K562 (cell line): ENCODE results near the gene SEL1L. TPM values are rescaled to one million over a fixed set of nuclear protein-coding genes. Genes with fewer than 3 reads are reported as not detected.

Experiments used
- ATAC-seq: fragments of 200-7000 bp; cut with Tn5 transposase; 3 replicates; pipeline ENCODE4 v1.9.1; 2020; ENCODE audit warnings: moderate library complexity
- BruUV-seq: library from RNA; stranded (reverse); fragments of 400-500 nt; replicated peaks from 2 replicates; lab custom pipeline; 2021; lab: Mats Ljungman, UMichigan
- CTCF ChIA-PET: fragments of 300-600 bp; formaldehyde crosslinking; extraction: SDS; loops from one replicate; lab custom pipeline; 2021; ENCODE audit warnings: low intra/inter-chr PET ratio; lab: Yijun Ruan, JAX
- POLR2A ChIA-PET: fragments of 300-600, 350-650 bp; sonication (Branson Sonifier 250); formaldehyde crosslinking; extraction: SDS; loops from one replicate; lab custom pipeline; 2021; ENCODE audit warnings: antibody characterized with exemption, inconsistent platforms; lab: Yijun Ruan, JAX
- DNase-seq, 4 experiments: peaks; one replicate each; pipeline versions ENCODE4 v3.0.0 to v3.0.0-alpha.2; 2011 to 2018; ENCODE audit warnings: low spot score in 3 of 4, mixed read lengths in 3 of 4; ENCODE audit errors: extremely low read depth in 1 of 4
- FAIRE-seq: peaks from 2 replicates; lab custom pipeline; 2011; peaks lifted over from hg19 to GRCh38; lab: Jason Lieb, UNC
- H2AFZ ChIP-seq: 2 replicates; pipeline ENCODE4 v1.6.0; 2011; ENCODE audit warnings: low read depth, low read length, control low read depth, inconsistent platforms
- H3K27ac ChIP-seq: fragments of 200-600 bp; 3 replicates; pipeline ENCODE4 v1.8.0; 2011; ENCODE audit warnings: low read depth, mild to moderate bottlenecking, control low read depth, inconsistent platforms, low read length, moderate library complexity, mixed read lengths; ENCODE audit errors: extremely low read depth
- H3K27me3 ChIP-seq, 2 experiments: fragments of 300-600 bp in 1 of 2; 2 replicates in 1 of 2; 3 replicates in 1 of 2; pipeline versions ENCODE4 v1.6.0 to v1.8.0; 2011; ENCODE audit warnings: inconsistent platforms in 2 of 2, low read length in 2 of 2, mild to moderate bottlenecking in 1 of 2, mixed read lengths in 1 of 2, moderate library complexity in 1 of 2; ENCODE audit not compliant: control insufficient read depth in 2 of 2, insufficient read depth in 2 of 2
- H3K36me3 ChIP-seq: fragments of 300-600 bp; 3 replicates; pipeline ENCODE4 v1.8.0; 2011; ENCODE audit warnings: mild to moderate bottlenecking, low read length, inconsistent platforms; ENCODE audit not compliant: control insufficient read depth, insufficient read depth
- H3K4me1 ChIP-seq, 2 experiments: fragments of 200-600 bp in 1 of 2; replicated peaks in 1 of 2; 2 replicates in 1 of 2; 3 replicates in 1 of 2; pipeline versions ENCODE4 v1.5.1 to v1.8.0; 2011; ENCODE audit warnings: inconsistent platforms in 2 of 2, low read length in 2 of 2, mild to moderate bottlenecking in 1 of 2, mixed read lengths in 1 of 2, moderate library complexity in 1 of 2; ENCODE audit not compliant: control insufficient read depth in 2 of 2, insufficient read depth in 2 of 2
- H3K4me2 ChIP-seq: 2 replicates; pipeline ENCODE4 v1.6.1; 2011; ENCODE audit warnings: low read length, control low read depth, inconsistent platforms, mixed read lengths; ENCODE audit not compliant: insufficient read depth
- H3K4me3 ChIP-seq: fragments of 200-600 bp; sonication (generic), shearing (Covaris generic); 2 replicates; pipeline ENCODE4 v1.5.1; 2016; ENCODE audit warnings: control low read depth, inconsistent platforms
- H3K79me2 ChIP-seq: fragments of 200-600 bp; 3 replicates; pipeline ENCODE4 v1.8.0; 2011; ENCODE audit warnings: low read length, inconsistent platforms; ENCODE audit not compliant: control insufficient read depth, insufficient read depth
- H3K9ac ChIP-seq, 2 experiments: 2 replicates each; pipeline versions ENCODE4 v1.6.0 to v1.6.1; 2011; ENCODE audit warnings: low read depth in 2 of 2, low read length in 2 of 2, control low read depth in 1 of 2, inconsistent platforms in 1 of 2, mild to moderate bottlenecking in 1 of 2, mixed read lengths in 1 of 2; ENCODE audit not compliant: insufficient read depth in 1 of 2
- H3K9me1 ChIP-seq: one replicate; pipeline ENCODE4 v1.6.0; 2011; ENCODE audit warnings: inconsistent platforms, mild to moderate bottlenecking, low read length, moderate library complexity; ENCODE audit not compliant: control insufficient read depth, insufficient read depth
- H3K9me3 ChIP-seq: replicated peaks from 2 replicates; pipeline ENCODE4 v1.5.1; 2011; ENCODE audit warnings: low read depth, low read length, inconsistent platforms; ENCODE audit not compliant: control insufficient read depth, insufficient read depth
- H4K20me1 ChIP-seq: replicated peaks from 2 replicates; pipeline ENCODE4 v1.6.1; 2011; ENCODE audit warnings: low read length, inconsistent platforms, mixed read lengths; ENCODE audit not compliant: control insufficient read depth, insufficient read depth
- KLF16 ChIP-seq: IDR thresholded peaks from 2 replicates; pipeline ENCODE4 v1.6.1; 2016; ENCODE audit warnings: antibody characterized with exemption
- RFX1 ChIP-seq: fragments of 450-650 bp; IDR thresholded peaks from 2 replicates; pipeline ENCODE4 v1.6.1; 2016; ENCODE audit warnings: mild to moderate bottlenecking, moderate library complexity
- WGBS: fragments of 100-300 bp; shearing (Covaris generic); methylation state at CpG from one replicate; pipeline ENCODE4 v1.1.6; 2016; ENCODE audit warnings: low coverage, mixed read lengths; ENCODE audit not compliant: insufficient coverage; ENCODE audit errors: missing lambda C conversion rate; 5-methylcytosine and 5-hydroxymethylcytosine counted together
- in situ Hi-C: fragments of 300-500 bp; cut with MboI; formaldehyde crosslinking; loops from 4 replicates; pipeline ENCODE4 v1.15.0; 2018; ENCODE audit warnings: inconsistent platforms, mixed read lengths
- intact Hi-C: fragments of 100-400 bp; cut with micrococcal nuclease; formaldehyde crosslinking; loops from 2 replicates; pipeline ENCODE4 v1.14.2; 2022
- polyA plus RNA-seq, 8 experiments: library from polyadenylated mRNA; depleted of rRNA in 4 of 8; stranded (reverse) in 5 of 8; unstranded in 3 of 8; fragments of >200 nt; fragmentation: Nextera tagmentation in 2 of 8; fragmentation: Illumina TruSeq in 1 of 8; extraction: Ambion mirVana in 2 of 8; extraction: Trizol in 1 of 8; gene quantifications; 2 replicates each; pipeline versions ENCODE4 v1.2.1 to v1.2.3, GENCODE V29; 2011 to 2014; ENCODE audit warnings: inconsistent platforms in 1 of 8, missing spikeins in 1 of 8
- total RNA-seq, 7 experiments: library from RNA; depleted of rRNA in 6 of 7; stranded (reverse); fragments of >200 nt in 6 of 7; fragmentation: Illumina TruSeq in 2 of 7; extraction: Trizol in 2 of 7; gene quantifications; 2 replicates each; pipeline versions ENCODE4 v1.2.1 to v1.2.3, GENCODE V29; 2011 to 2021; ENCODE audit warnings: low replicate concordance in 1 of 7
- TF ChIP-seq, protein P1 (sequence below): fragments of 450-650 bp; IDR thresholded peaks from one replicate; pipeline ENCODE4 v1.6.1; 2018; ENCODE audit warnings: mild to moderate bottlenecking, moderate library complexity; ENCODE audit not compliant: partially characterized antibody

SEL1L gene
- total and polyA plus RNA-seq, 9 of the 15 experiments (the other 6 are each of a cell fraction or from before 2014, with no cell fraction given), result 7.7 to 21.1 (median 13.6) TPM

DNA sequence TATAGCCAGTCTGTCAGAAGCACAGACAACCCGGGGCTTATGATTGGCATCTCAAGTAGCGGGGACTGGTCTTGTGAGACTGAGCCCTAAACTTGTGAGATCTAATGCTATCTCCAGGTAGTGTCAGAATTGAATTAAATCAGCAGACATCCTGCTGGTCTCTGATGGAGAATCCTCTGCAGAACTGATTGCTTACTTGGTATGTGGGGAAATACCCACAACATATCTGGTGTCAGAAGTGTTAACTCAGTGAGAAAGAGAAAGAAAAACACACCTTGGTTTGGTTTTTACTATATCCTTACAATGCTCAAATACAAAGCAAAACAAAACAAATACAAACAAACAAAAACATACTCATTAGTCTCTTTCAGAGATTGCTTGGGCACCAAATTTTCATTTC is 10.0 kb downstream of the SEL1L start (continued):
- TF ChIP-seq, protein P1, sequence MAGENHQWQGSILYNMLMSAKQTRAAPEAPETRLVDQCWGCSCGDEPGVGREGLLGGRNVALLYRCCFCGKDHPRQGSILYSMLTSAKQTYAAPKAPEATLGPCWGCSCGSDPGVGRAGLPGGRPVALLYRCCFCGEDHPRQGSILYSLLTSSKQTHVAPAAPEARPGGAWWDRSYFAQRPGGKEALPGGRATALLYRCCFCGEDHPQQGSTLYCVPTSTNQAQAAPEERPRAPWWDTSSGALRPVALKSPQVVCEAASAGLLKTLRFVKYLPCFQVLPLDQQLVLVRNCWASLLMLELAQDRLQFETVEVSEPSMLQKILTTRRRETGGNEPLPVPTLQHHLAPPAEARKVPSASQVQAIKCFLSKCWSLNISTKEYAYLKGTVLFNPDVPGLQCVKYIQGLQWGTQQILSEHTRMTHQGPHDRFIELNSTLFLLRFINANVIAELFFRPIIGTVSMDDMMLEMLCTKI, result no peak

GRCh38 chr14:81523016-81523415 is 10.6 kb downstream of the SEL1L start:
- POLR2A ChIA-PET, result interaction anchor here (1.3 kb wide), 1 partner anchor 10 kb away, joined by 3 read pairs; no protein-coding TSS in a partner anchor
- CTCF ChIA-PET, result no interaction called here
- no TSS peak for BruUV-seq

More at GRCh38 chr14:81523016-81523415, 10.6 kb downstream of the SEL1L start:
- FAIRE-seq (no peak), DNase-seq (no peak), ATAC-seq (no peak)
- no peak overlapping the region for H3K27ac ChIP-seq
- H4K20me1 ChIP-seq, result no peaks in the 10 kb centered on the region
- H3K27me3 ChIP-seq, result no peaks in the 10 kb centered on the region
- 78% methylated on average over 4 of the region's 4 CpGs for WGBS
- no peaks in the 10 kb centered on the region for H3K9me3 ChIP-seq
- TF ChIP-seq RFX1 (peak; percentile 47; the same call in 1 of the 2 replicates), KLF16 (no peak)
- no peaks in the 10 kb centered on the region for H3K79me2 ChIP-seq
- H3K9ac ChIP-seq, result no peak overlapping the region
- intact Hi-C loops (no loop called here), in situ Hi-C loops (no loop called here)
- H3K4me3 ChIP-seq, result no peak overlapping the region
- no peak overlapping the region for H2AFZ ChIP-seq
- H3K9me1 ChIP-seq, result no peaks in the 10 kb centered on the region
- H3K36me3 ChIP-seq, result peaks cover 62% of the 10 kb centered on the region
- peaks cover 0 to 13% of the 10 kb centered on the region in 2 experiments; a peak in 3 of 5 replicates for H3K4me1 ChIP-seq
- no peak overlapping the region for H3K4me2 ChIP-seq
